Astrocyte (in vitro differentiated cells and primary cell): ENCODE data around the gene CIDEB. TPM values are rescaled to one million over a fixed set of nuclear protein-coding genes. Genes with fewer than 3 reads are reported as not detected.

Experiments
- DNase-seq: peaks from one replicate; pipeline ENCODE4 v3.0.0-alpha.2; 2010; ENCODE audit warnings: low read depth
- FAIRE-seq: peaks from 2 replicates; lab custom pipeline; 2011; peaks lifted over from hg19 to GRCh38; lab: Jason Lieb, UNC
- H2AFZ ChIP-seq: 2 replicates; pipeline ENCODE4 v1.6.0; 2012; ENCODE audit warnings: low read depth, low read length, inconsistent platforms
- H3K27ac ChIP-seq: 2 replicates; pipeline ENCODE4 v1.5.1; 2011; ENCODE audit warnings: low read depth, low read length, inconsistent platforms
- H3K27me3 ChIP-seq: 2 replicates; pipeline ENCODE4 v1.6.0; 2011; ENCODE audit warnings: low read length, inconsistent platforms; ENCODE audit not compliant: insufficient read depth
- H3K36me3 ChIP-seq: 2 replicates; pipeline ENCODE4 v1.5.1; 2011; ENCODE audit warnings: low read length, inconsistent platforms; ENCODE audit not compliant: insufficient read depth
- H3K4me1 ChIP-seq: 2 replicates; pipeline ENCODE4 v1.5.1; 2011; ENCODE audit warnings: low read length, inconsistent platforms; ENCODE audit not compliant: insufficient read depth
- H3K4me2 ChIP-seq: 2 replicates; pipeline ENCODE4 v1.6.0; 2012; ENCODE audit warnings: low read length, inconsistent platforms
- H3K4me3 ChIP-seq: 2 replicates; pipeline ENCODE4 v1.5.1; 2011; ENCODE audit warnings: low read depth, mild to moderate bottlenecking, low read length, inconsistent platforms; ENCODE audit not compliant: insufficient read depth
- H3K79me2 ChIP-seq: 2 replicates; pipeline ENCODE4 v1.6.0; 2012; ENCODE audit warnings: mild to moderate bottlenecking, low read length, inconsistent platforms; ENCODE audit not compliant: insufficient read depth
- H3K9ac ChIP-seq: 2 replicates; pipeline ENCODE4 v1.6.0; 2012; ENCODE audit warnings: mild to moderate bottlenecking, low read length, inconsistent platforms
- H3K9me3 ChIP-seq: 2 replicates; pipeline ENCODE4 v1.5.1; 2012; ENCODE audit warnings: low read depth, mild to moderate bottlenecking, low read length, inconsistent platforms; ENCODE audit not compliant: insufficient read depth
- H4K20me1 ChIP-seq: 2 replicates; pipeline ENCODE4 v1.6.0; 2012; ENCODE audit warnings: low read length, inconsistent platforms; ENCODE audit not compliant: insufficient read depth
- H3K27ac Mint-ChIP-seq: one replicate; pipeline ENCODE4 v1.8.0; 2021; ENCODE audit warnings: mild to moderate bottlenecking, mixed read lengths; ENCODE audit not compliant: unreplicated experiment
- H3K27me3 Mint-ChIP-seq: one replicate; pipeline ENCODE4 v1.8.0; 2021; ENCODE audit warnings: low read depth, mixed read lengths; ENCODE audit not compliant: unreplicated experiment
- H3K36me3 Mint-ChIP-seq: one replicate; pipeline ENCODE4 v1.8.0; 2021; ENCODE audit warnings: low read depth, mixed read lengths; ENCODE audit not compliant: unreplicated experiment
- H3K4me1 Mint-ChIP-seq: one replicate; pipeline ENCODE4 v1.8.0; 2021; ENCODE audit warnings: low read depth, mixed read lengths; ENCODE audit not compliant: unreplicated experiment
- H3K4me3 Mint-ChIP-seq: one replicate; pipeline ENCODE4 v1.8.0; 2021; ENCODE audit warnings: mild to moderate bottlenecking, moderate library complexity, mixed read lengths; ENCODE audit not compliant: unreplicated experiment
- H3K9me3 Mint-ChIP-seq: one replicate; pipeline ENCODE4 v1.8.0; 2021; ENCODE audit warnings: mild to moderate bottlenecking, mixed read lengths; ENCODE audit not compliant: unreplicated experiment
- EZH2 ChIP-seq: IDR thresholded peaks from 2 replicates; pipeline ENCODE4 v1.6.1; 2012; ENCODE audit warnings: mild to moderate bottlenecking, low read length, inconsistent platforms; ENCODE audit not compliant: insufficient read depth
- total RNA-seq: library from RNA; stranded (reverse); gene quantifications from 2 replicates; pipeline ENCODE4 v1.2.1, GENCODE V29; 2021
- TF ChIP-seq, protein P1 (sequence below): IDR thresholded peaks from 2 replicates; pipeline ENCODE4 v1.5.1; 2011; ENCODE audit warnings: low read depth, mild to moderate bottlenecking, inconsistent platforms, low read length, moderate library complexity; ENCODE audit not compliant: insufficient read depth

The CIDEB gene
- total RNA-seq, 1 donor from 2014 or later: not detected

DNA sequence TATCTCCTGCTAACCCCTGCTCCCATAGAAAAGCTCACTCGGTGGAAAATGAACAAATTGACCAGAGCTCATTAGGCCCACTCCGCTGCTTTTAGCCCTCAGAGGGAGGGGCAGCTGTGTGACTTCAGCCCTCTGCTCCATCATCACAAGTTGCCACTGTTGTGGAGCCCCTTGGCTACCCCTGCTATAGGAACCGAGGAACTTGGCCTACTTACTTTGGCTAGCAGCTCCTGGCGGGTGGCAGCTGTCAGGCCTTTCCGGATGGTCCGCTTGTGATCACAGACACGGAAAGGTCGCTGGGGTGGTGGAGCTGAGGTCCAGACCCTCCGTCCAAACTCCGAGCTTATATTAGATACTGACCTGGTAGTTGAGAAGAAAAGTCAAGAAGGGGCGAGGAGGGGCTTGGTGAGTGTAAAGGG lies 612 bp downstream of the CIDEB start:
- no peak for FAIRE-seq
- peaks cover 39% of the 10 kb centered on the region for H3K36me3 ChIP-seq
- H3K4me3 Mint-ChIP-seq: peak overlapping the region; percentile 27

DNA sequence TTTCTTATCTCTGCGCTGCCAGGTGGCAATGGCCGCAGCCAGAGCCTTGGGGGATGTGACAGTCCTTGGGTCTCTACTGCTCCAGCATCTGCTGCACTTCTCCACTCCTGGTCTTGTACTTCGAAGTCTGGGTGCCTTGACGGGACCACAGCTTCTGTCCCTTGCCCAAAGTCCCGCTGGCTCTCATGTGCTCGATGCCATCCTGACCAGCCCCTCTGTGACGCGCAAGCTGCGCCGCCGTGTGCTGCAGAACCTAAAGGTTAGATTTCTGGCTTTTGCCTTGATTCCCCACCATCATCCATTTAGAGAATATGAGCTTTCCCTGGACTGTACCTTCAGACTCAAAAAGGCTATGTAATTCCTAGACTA lies 3.8 kb downstream of the CIDEB start:
- peaks cover 42% of the 10 kb centered on the region for H3K36me3 Mint-ChIP-seq
- H2AFZ ChIP-seq: no peak overlapping the region
- no peak overlapping the region for H3K4me2 ChIP-seq
- H3K27me3 Mint-ChIP-seq: no peaks in the 10 kb centered on the region
- peaks cover 17% of the 10 kb centered on the region for H3K4me1 ChIP-seq
- H3K4me1 Mint-ChIP-seq: peaks cover 14% of the 10 kb centered on the region
- H3K9me3 Mint-ChIP-seq: no peaks in the 10 kb centered on the region
- DNase-seq: no peak
- no peak overlapping the region for H3K4me3 Mint-ChIP-seq
- no peaks in the 10 kb centered on the region for H3K27me3 ChIP-seq
- H3K79me2 ChIP-seq: peaks cover 31% of the 10 kb centered on the region
- no peak overlapping the region for H3K27ac Mint-ChIP-seq
- no peak overlapping the region for H3K9ac ChIP-seq
- H3K9me3 ChIP-seq: no peaks in the 10 kb centered on the region
- TF ChIP-seq EZH2: no peak
- TF ChIP-seq, protein P1, sequence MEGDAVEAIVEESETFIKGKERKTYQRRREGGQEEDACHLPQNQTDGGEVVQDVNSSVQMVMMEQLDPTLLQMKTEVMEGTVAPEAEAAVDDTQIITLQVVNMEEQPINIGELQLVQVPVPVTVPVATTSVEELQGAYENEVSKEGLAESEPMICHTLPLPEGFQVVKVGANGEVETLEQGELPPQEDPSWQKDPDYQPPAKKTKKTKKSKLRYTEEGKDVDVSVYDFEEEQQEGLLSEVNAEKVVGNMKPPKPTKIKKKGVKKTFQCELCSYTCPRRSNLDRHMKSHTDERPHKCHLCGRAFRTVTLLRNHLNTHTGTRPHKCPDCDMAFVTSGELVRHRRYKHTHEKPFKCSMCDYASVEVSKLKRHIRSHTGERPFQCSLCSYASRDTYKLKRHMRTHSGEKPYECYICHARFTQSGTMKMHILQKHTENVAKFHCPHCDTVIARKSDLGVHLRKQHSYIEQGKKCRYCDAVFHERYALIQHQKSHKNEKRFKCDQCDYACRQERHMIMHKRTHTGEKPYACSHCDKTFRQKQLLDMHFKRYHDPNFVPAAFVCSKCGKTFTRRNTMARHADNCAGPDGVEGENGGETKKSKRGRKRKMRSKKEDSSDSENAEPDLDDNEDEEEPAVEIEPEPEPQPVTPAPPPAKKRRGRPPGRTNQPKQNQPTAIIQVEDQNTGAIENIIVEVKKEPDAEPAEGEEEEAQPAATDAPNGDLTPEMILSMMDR: no peak
- H3K27ac ChIP-seq: no peak overlapping the region
- H3K4me3 ChIP-seq: no peak overlapping the region
- H3K36me3 ChIP-seq: peaks cover 47% of the 10 kb centered on the region
- FAIRE-seq: no peak
- peaks cover 30% of the 10 kb centered on the region for H4K20me1 ChIP-seq

More for the DNA sequence above, 612 bp downstream of the CIDEB start:
- no peak overlapping the region for H3K9ac ChIP-seq
- H3K27me3 ChIP-seq: no peaks in the 10 kb centered on the region
- Mint-ChIP-seq H3K27me3 (no peaks in the 10 kb centered on the region), H3K9me3 (no peaks in the 10 kb centered on the region), H3K36me3 (peaks cover 43% of the 10 kb centered on the region), H3K4me1 (peaks cover 8% of the 10 kb centered on the region), H3K27ac (no peak overlapping the region)
- H3K9me3 ChIP-seq: no peaks in the 10 kb centered on the region
- H3K4me3 ChIP-seq: no peak overlapping the region
- DNase-seq: no peak
- H3K4me1 ChIP-seq: peaks cover 16% of the 10 kb centered on the region
- H3K27ac ChIP-seq: no peak overlapping the region
- no peak overlapping the region for H3K4me2 ChIP-seq
- peaks cover 4% of the 10 kb centered on the region for H3K79me2 ChIP-seq
- H2AFZ ChIP-seq: no peak overlapping the region
- no peak for TF ChIP-seq EZH2
- TF ChIP-seq, protein P1: no peak
- H4K20me1 ChIP-seq: peaks cover 44% of the 10 kb centered on the region

DNA sequence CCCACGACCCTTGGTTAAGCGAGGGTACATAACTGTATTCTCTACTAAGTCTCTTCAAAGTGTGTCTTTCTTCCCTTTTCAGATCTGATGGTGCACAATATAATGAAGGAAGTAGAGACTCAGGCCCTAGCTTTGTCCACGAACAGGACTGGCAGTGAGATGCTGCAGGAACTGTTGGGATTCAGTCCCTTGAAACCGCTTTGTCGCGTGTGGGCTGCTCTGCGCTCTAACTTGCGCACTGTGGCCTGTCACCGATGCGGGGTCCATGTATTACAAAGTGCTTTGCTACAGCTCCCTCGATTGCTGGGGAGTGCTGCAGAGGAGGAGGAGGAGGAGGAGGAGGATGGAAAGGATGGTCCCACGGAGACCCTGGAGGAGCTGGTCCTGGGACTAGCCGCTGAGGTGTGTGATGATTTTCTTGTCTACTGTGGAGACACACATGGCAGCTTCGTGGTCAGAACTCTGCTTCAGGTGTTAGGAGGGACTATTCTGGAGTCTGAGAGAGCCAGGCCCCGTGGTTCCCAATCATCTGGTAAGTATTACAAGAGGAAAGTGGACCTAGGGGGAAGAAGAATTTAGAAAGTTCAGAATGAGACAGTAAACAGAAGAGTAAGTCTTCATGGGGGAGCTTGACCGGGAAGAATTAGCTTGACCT lies 7.3 kb downstream of the CIDEB start:
- Histone ChIP-seq H3K4me2 (peak overlapping the region; percentile 99), H3K79me2 (peaks cover 32% of the 10 kb centered on the region), H3K4me1 (peaks cover 25% of the 10 kb centered on the region), H3K27ac (peak overlapping the region; percentile 66), H3K4me3 (peak overlapping the region; percentile 95), H2AFZ (peak overlapping the region; percentile 98), H3K9ac (peak overlapping the region; percentile 93), H3K36me3 (peaks cover 40% of the 10 kb centered on the region), H3K27me3 (no peaks in the 10 kb centered on the region), H3K9me3 (no peaks in the 10 kb centered on the region), H4K20me1 (peaks cover 10% of the 10 kb centered on the region)
- no peaks in the 10 kb centered on the region for H3K9me3 Mint-ChIP-seq
- FAIRE-seq: no peak
- no peaks in the 10 kb centered on the region for H3K27me3 Mint-ChIP-seq
- H3K4me3 Mint-ChIP-seq: peak overlapping the region; percentile 94
- no peak for DNase-seq
- peaks cover 30% of the 10 kb centered on the region for H3K4me1 Mint-ChIP-seq
- TF ChIP-seq EZH2: no peak
- TF ChIP-seq, protein P1: no peak
- H3K27ac Mint-ChIP-seq: peak overlapping the region; percentile 45
- peaks cover 31% of the 10 kb centered on the region for H3K36me3 Mint-ChIP-seq
